Measurements from ENCODE around the gene NELL2.

DNA sequence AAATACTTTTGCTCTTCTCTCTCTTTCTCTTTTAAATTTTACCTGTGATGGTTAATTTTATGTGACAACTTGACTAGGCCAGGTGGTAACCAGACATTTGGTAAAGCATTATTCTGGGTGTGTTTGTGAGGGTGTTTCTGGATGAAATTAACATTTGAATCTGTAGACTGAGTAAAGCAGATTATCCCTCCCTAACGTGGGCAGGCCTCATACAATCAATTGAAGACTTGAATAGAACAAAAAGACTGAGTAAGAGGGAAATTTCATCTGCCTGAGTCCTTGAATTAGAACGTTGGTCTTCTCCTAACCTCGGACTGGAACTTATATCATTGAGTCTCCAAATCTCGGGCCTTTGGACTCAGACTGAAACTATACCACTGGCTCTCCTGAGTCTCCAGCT is 182.1 kb downstream of the NELL2 start:
- TF ChIP-seq EP300 (IDR thresholded peaks at IDR 0.05) (no peak), POLR2AphosphoS5 (IDR thresholded peaks at IDR 0.05) (no peak), POLR2A (IDR thresholded peaks at IDR 0.05) (no peak)
- TF ChIP-seq, protein P1, sequence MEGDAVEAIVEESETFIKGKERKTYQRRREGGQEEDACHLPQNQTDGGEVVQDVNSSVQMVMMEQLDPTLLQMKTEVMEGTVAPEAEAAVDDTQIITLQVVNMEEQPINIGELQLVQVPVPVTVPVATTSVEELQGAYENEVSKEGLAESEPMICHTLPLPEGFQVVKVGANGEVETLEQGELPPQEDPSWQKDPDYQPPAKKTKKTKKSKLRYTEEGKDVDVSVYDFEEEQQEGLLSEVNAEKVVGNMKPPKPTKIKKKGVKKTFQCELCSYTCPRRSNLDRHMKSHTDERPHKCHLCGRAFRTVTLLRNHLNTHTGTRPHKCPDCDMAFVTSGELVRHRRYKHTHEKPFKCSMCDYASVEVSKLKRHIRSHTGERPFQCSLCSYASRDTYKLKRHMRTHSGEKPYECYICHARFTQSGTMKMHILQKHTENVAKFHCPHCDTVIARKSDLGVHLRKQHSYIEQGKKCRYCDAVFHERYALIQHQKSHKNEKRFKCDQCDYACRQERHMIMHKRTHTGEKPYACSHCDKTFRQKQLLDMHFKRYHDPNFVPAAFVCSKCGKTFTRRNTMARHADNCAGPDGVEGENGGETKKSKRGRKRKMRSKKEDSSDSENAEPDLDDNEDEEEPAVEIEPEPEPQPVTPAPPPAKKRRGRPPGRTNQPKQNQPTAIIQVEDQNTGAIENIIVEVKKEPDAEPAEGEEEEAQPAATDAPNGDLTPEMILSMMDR (IDR thresholded peaks at IDR 0.05), result no peak

Data from suprapubic skin (tissue), 4 donors.